PC-9 (cell line): ENCODE measurements around the gene SYK. TPM values are rescaled to one million over a fixed set of nuclear protein-coding genes. Genes with fewer than 3 reads are reported as not detected.

ENCODE experiments used
- BruUV-seq: library from RNA; stranded (reverse); fragments of 400-500 nt; replicated peaks from 2 replicates; lab custom pipeline; 2021; lab: Mats Ljungman, UMichigan
- CTCF ChIA-PET: fragments of 300-600 bp; sonication (Branson Sonifier 250); formaldehyde crosslinking; loops from one replicate; lab custom pipeline; 2022; ENCODE audit warnings: antibody characterized with exemption; lab: Charles Lee
- POLR2A ChIA-PET: fragments of 300-600 bp; sonication (Branson Sonifier 250); formaldehyde crosslinking; loops from one replicate; lab custom pipeline; 2022; ENCODE audit warnings: antibody characterized with exemption; ENCODE audit not compliant: unreplicated experiment; lab: Charles Lee
- DNase-seq, 2 experiments: peaks; one replicate each; pipeline versions ENCODE4 v3.0.0 to v3.0.0-alpha.2; 2015 to 2022; ENCODE audit warnings: mixed read lengths in 1 of 2
- H2AFZ ChIP-seq: fragments of 200-600 bp; sonication (generic); 2 replicates; pipeline ENCODE4 v1.8.1; 2017; ENCODE audit warnings: antibody characterized with exemption
- H3F3A ChIP-seq: fragments of 200-600 bp; sonication (generic); 2 replicates; pipeline ENCODE4 v1.8.1; 2017; ENCODE audit warnings: antibody characterized with exemption, mild to moderate bottlenecking, low read depth; ENCODE audit not compliant: insufficient read depth
- H3K27ac ChIP-seq: fragments of 200-600 bp; sonication (generic); 2 replicates; pipeline ENCODE4 v1.6.1; 2016; ENCODE audit warnings: mixed run types
- H3K27me3 ChIP-seq: fragments of 200-600 bp; sonication (generic); 2 replicates; pipeline ENCODE4 v1.6.1; 2016; ENCODE audit warnings: low read depth, mixed run types; ENCODE audit not compliant: insufficient read depth
- H3K36me3 ChIP-seq: fragments of 200-600 bp; sonication (generic); 2 replicates; pipeline ENCODE4 v1.6.1; 2016; ENCODE audit warnings: low read depth, mixed run types
- H3K4me1 ChIP-seq: fragments of 200-600 bp; sonication (generic); replicated peaks from 2 replicates; pipeline ENCODE4 v1.6.1; 2016; ENCODE audit warnings: mixed run types; ENCODE audit not compliant: insufficient read depth
- H3K4me2 ChIP-seq: fragments of 200-600 bp; sonication (generic); 2 replicates; pipeline ENCODE4 v1.6.1; 2017; ENCODE audit warnings: mixed run types
- H3K4me3 ChIP-seq: fragments of 200-600 bp; sonication (generic); 2 replicates; pipeline ENCODE4 v1.6.1; 2016; ENCODE audit warnings: mixed run types
- H3K79me2 ChIP-seq: fragments of 200-600 bp; sonication (generic); 2 replicates; pipeline ENCODE4 v1.6.1; 2017; ENCODE audit warnings: low read depth, mixed run types
- H3K9me2 ChIP-seq: fragments of 200-600 bp; sonication (generic); 2 replicates; pipeline ENCODE4 v1.8.1; 2017; ENCODE audit warnings: mild to moderate bottlenecking; ENCODE audit not compliant: insufficient read depth
- H3K9me3 ChIP-seq: fragments of 200-600 bp; sonication (generic); 2 replicates; pipeline ENCODE4 v1.8.1; 2016; ENCODE audit warnings: low read depth; ENCODE audit not compliant: insufficient read depth
- H4K20me1 ChIP-seq: fragments of 200-600 bp; sonication (generic); 2 replicates; pipeline ENCODE4 v1.8.1; 2017; ENCODE audit not compliant: insufficient read depth
- EZH2 ChIP-seq: fragments of 200-600 bp; sonication (generic); IDR thresholded peaks from 2 replicates; pipeline ENCODE4 v1.8.0; 2017; ENCODE audit warnings: antibody characterized with exemption, low read depth
- intact Hi-C: fragments of 100-400 bp; cut with micrococcal nuclease; formaldehyde crosslinking; loops from one replicate; pipeline ENCODE4 v1.10.0; 2022; ENCODE audit not compliant: unreplicated experiment
- total RNA-seq: library from RNA; stranded (reverse); gene quantifications from 2 replicates; pipeline ENCODE4 v1.2.3, GENCODE V29; 2021
- TF ChIP-seq, protein P1 (sequence below): fragments of 200-600 bp; sonication (generic); conservative IDR thresholded peaks from 2 replicates; pipeline ENCODE4 v1.6.1; 2017; ENCODE audit warnings: mixed run types, antibody characterized with exemption, mild to moderate bottlenecking, moderate library complexity

The SYK gene
- total RNA-seq, 1 experiment from 2014 or later = 32.1 TPM

DNA sequence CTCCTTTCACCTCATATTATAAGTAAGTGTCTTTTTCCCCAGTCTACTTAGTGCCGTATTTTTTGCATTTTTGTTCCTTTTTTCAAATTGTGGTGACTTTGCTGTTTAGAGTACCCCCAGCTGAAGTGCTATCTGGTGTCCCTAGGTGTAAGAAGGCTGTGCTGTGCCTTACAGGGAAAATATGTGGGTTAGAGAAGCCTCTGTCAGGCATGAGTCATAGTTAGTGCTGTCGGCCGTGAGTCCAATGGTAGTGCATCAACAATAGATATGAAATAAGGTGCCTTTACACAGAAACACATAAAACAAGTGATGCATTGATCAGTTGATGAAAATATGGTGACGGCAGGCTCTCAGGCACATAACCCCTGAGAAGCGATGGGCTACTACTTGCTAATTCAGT lies 20.1 kb downstream of the SYK start:
- intact Hi-C loops = no loop called here
- ChIA-PET POLR2A (no interaction called here), CTCF (no interaction called here)
- Histone ChIP-seq H2AFZ (no peak overlapping the region), H3K36me3 (peaks cover 3% of the 10 kb centered on the region; the same call in 1 of the 2 replicates), H3K4me1 (no peaks in the 10 kb centered on the region), H3K4me3 (no peak overlapping the region), H3K79me2 (no peaks in the 10 kb centered on the region), H4K20me1 (no peaks in the 10 kb centered on the region), H3K27me3 (no peaks in the 10 kb centered on the region), H3K9me3 (peaks cover 6% of the 10 kb centered on the region; the same call in 1 of the 2 replicates), H3K4me2 (no peak overlapping the region), H3F3A (no peaks in the 10 kb centered on the region), H3K9me2 (no peaks in the 10 kb centered on the region), H3K27ac (no peak overlapping the region)
- TF ChIP-seq EZH2 = no peak
- TF ChIP-seq, protein P1, sequence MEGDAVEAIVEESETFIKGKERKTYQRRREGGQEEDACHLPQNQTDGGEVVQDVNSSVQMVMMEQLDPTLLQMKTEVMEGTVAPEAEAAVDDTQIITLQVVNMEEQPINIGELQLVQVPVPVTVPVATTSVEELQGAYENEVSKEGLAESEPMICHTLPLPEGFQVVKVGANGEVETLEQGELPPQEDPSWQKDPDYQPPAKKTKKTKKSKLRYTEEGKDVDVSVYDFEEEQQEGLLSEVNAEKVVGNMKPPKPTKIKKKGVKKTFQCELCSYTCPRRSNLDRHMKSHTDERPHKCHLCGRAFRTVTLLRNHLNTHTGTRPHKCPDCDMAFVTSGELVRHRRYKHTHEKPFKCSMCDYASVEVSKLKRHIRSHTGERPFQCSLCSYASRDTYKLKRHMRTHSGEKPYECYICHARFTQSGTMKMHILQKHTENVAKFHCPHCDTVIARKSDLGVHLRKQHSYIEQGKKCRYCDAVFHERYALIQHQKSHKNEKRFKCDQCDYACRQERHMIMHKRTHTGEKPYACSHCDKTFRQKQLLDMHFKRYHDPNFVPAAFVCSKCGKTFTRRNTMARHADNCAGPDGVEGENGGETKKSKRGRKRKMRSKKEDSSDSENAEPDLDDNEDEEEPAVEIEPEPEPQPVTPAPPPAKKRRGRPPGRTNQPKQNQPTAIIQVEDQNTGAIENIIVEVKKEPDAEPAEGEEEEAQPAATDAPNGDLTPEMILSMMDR = no peak
- no TSS peak for BruUV-seq
- no peak for DNase-seq

DNA sequence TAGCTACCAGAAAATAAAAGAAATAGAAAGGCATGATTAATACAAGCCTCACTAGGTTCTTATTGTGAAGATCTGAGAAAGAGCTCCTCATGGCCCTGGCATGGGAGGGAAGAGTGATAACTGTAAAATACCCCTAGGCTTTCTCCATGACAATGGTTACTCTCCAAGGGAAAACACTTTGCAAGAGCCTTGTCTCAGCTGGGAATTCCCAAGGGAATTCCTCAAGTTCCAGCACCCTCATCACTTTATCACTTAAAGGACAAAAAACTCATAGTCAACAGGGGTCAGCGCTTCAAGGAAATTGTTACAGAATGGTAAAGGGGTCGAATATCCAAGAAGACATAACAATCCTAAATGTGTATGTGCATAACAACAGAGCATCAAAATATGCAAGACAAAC lies 21.2 kb downstream of the SYK start:
- Histone ChIP-seq H3K9me2 (no peaks in the 10 kb centered on the region), H3K4me3 (no peak overlapping the region), H3K4me1 (no peaks in the 10 kb centered on the region), H3K9me3 (peaks cover 6% of the 10 kb centered on the region; the same call in 1 of the 2 replicates), H3K27me3 (no peaks in the 10 kb centered on the region), H3K27ac (no peak overlapping the region), H4K20me1 (no peaks in the 10 kb centered on the region), H3K36me3 (peaks cover 3% of the 10 kb centered on the region; the same call in 1 of the 2 replicates), H2AFZ (no peak overlapping the region), H3K79me2 (no peaks in the 10 kb centered on the region), H3K4me2 (no peak overlapping the region), H3F3A (no peaks in the 10 kb centered on the region)
- ChIA-PET POLR2A (no interaction called here), CTCF (no interaction called here)
- no TSS peak for BruUV-seq
- intact Hi-C loops = no loop called here
- TF ChIP-seq, protein P1 = no peak
- TF ChIP-seq EZH2 = no peak
- no peak for DNase-seq

DNA sequence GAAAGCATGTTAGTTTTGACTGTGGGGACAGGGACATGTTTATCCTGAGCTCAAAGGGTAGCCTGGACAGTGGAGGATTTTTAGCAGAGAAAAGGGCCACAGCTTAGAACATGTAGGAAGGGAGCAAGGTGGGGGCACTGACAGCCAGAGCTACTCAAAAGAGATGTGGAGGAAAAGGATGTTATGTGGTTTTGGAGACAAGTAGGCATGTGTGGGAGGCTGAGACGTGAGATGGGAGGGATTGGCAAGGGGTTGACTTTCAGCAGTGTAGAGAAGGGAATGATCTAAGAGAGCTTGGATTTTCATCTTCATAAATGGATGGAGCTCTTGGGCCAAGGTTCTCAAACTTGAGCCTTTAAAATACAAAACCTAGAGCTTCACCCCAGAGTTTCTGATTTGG lies 24.0 kb downstream of the SYK start:
- no TSS peak for BruUV-seq
- ChIA-PET POLR2A (interaction anchor here (0.5 kb wide), 1 partner anchor 144 kb away, joined by 4 read pairs; no protein-coding TSS in a partner anchor), CTCF (no interaction called here)
- no peak for TF ChIP-seq EZH2
- TF ChIP-seq, protein P1 = no peak
- Histone ChIP-seq H3K9me3 (peaks cover 6% of the 10 kb centered on the region; the same call in 1 of the 2 replicates), H3K36me3 (0 out of 2 replicates have a peak, but pooled peaks cover 3% of the 10 kb centered on the region), H2AFZ (no peak overlapping the region), H3K27me3 (no peaks in the 10 kb centered on the region), H3K4me1 (no peaks in the 10 kb centered on the region), H4K20me1 (no peaks in the 10 kb centered on the region), H3K4me2 (no peak overlapping the region), H3F3A (no peaks in the 10 kb centered on the region), H3K27ac (no peak overlapping the region), H3K79me2 (no peaks in the 10 kb centered on the region), H3K9me2 (no peaks in the 10 kb centered on the region), H3K4me3 (no peak overlapping the region)
- no peak for DNase-seq
- intact Hi-C loops = no loop called here
